GM12878 (cell line): ENCODE results near the gene RND1. TPM values are rescaled to one million over a fixed set of nuclear protein-coding genes. Genes with fewer than 3 reads are reported as not detected.

Experiments used
- ATAC-seq: fragments of 200-7000 bp; cut with Tn5 transposase; 3 replicates; pipeline ENCODE4 v1.9.1; 2020; ENCODE audit warnings: mild to moderate bottlenecking, moderate library complexity
- BruUV-seq: library from RNA; stranded (reverse); fragments of 400-500 nt; replicated peaks from 2 replicates; lab custom pipeline; 2021; lab: Mats Ljungman, UMichigan
- CTCF ChIA-PET: fragments of 300-600 bp; sonication (Branson Sonifier 250); formaldehyde crosslinking; extraction: SDS; loops from one replicate; lab custom pipeline; 2021; ENCODE audit warnings: inconsistent platforms; lab: Yijun Ruan, JAX
- POLR2A ChIA-PET: fragments of 350-600 bp; formaldehyde crosslinking; extraction: SDS; loops from one replicate; lab custom pipeline; 2021; ENCODE audit warnings: inconsistent platforms; lab: Charles Lee
- RAD21 ChIA-PET: fragments of 300-600 bp; sonication (Branson Sonifier 250); formaldehyde crosslinking; loops from one replicate; lab custom pipeline; 2023; ENCODE audit warnings: antibody characterized with exemption; ENCODE audit not compliant: unreplicated experiment; lab: Charles Lee
- SMC1A ChIA-PET: fragments of 300-600 bp; sonication (Branson Sonifier 250); formaldehyde crosslinking; loops from one replicate; lab custom pipeline; 2023; ENCODE audit not compliant: unreplicated experiment, uncharacterized antibody; lab: Charles Lee
- DNase-seq: peaks from one replicate; pipeline ENCODE4 v3.0.0-alpha.2; 2011; ENCODE audit warnings: low read depth, low spot score
- FAIRE-seq: peaks from 3 replicates; lab custom pipeline; 2011; peaks lifted over from hg19 to GRCh38; lab: Jason Lieb, UNC
- H2AFZ ChIP-seq: 2 replicates; pipeline ENCODE4 v1.6.0; 2011; ENCODE audit warnings: low read depth, low read length, control low read depth; ENCODE audit not compliant: control insufficient read depth
- H3K27ac ChIP-seq: 2 replicates; pipeline ENCODE4 v1.5.1; 2011; ENCODE audit warnings: control low read depth; ENCODE audit not compliant: control insufficient read depth, insufficient read depth
- H3K27me3 ChIP-seq, 2 experiments: replicated peaks in 1 of 2; 2 replicates each; pipeline versions ENCODE4 v1.6.0 to v1.6.1; 2011; ENCODE audit warnings: low read length in 1 of 2; ENCODE audit not compliant: control insufficient read depth in 2 of 2, insufficient read depth in 2 of 2
- H3K36me3 ChIP-seq, 2 experiments: 2 replicates each; pipeline ENCODE4 v1.5.1; 2011; ENCODE audit warnings: low read length in 1 of 2; ENCODE audit not compliant: control insufficient read depth in 2 of 2, insufficient read depth in 2 of 2
- H3K4me1 ChIP-seq: 2 replicates; pipeline ENCODE4 v1.6.1; 2011; ENCODE audit warnings: mild to moderate bottlenecking, low read length, moderate library complexity, mixed read lengths; ENCODE audit not compliant: control insufficient read depth, insufficient read depth
- H3K4me2 ChIP-seq: 2 replicates; pipeline ENCODE4 v1.6.0; 2011; ENCODE audit warnings: control low read depth; ENCODE audit not compliant: control insufficient read depth, insufficient read depth
- H3K4me3 ChIP-seq: fragments of 200-600 bp; sonication (generic); 2 replicates; pipeline ENCODE4 v1.5.1; 2016
- H3K79me2 ChIP-seq: 2 replicates; pipeline ENCODE4 v1.6.0; 2011; ENCODE audit warnings: low read length; ENCODE audit not compliant: control insufficient read depth, insufficient read depth
- H3K9ac ChIP-seq: 2 replicates; pipeline ENCODE4 v1.8.0; 2011; ENCODE audit warnings: low read length, control low read depth, mixed read lengths; ENCODE audit not compliant: control insufficient read depth, insufficient read depth
- H3K9me3 ChIP-seq: replicated peaks from 3 replicates; pipeline ENCODE4 v1.5.1; 2011; ENCODE audit warnings: mild to moderate bottlenecking, low read length; ENCODE audit not compliant: control insufficient read depth, insufficient read depth
- H4K20me1 ChIP-seq: 2 replicates; pipeline ENCODE4 v1.6.0; 2011; ENCODE audit not compliant: control insufficient read depth, insufficient read depth
- BCL11A ChIP-seq: IDR thresholded peaks from 2 replicates; pipeline ENCODE4 v1.6.1; 2011; ENCODE audit warnings: low read depth, low read length
- BHLHE40 ChIP-seq, 2 experiments: fragments of 450-650 bp in 1 of 2; IDR thresholded peaks; 2 replicates each; pipeline ENCODE4 v1.6.1; 2011 to 2017; ENCODE audit warnings: low read depth in 2 of 2, borderline replicate concordance in 1 of 2, improper control_type of control experiment in 1 of 2, low read length in 1 of 2, mild to moderate bottlenecking in 1 of 2
- CBX3 ChIP-seq: fragments of 200-600 bp; sonication (generic); IDR thresholded peaks from 2 replicates; pipeline ENCODE4 v1.6.1; 2016; ENCODE audit warnings: low read depth, borderline replicate concordance
- CREB1 ChIP-seq: IDR thresholded peaks from 2 replicates; pipeline ENCODE4 v1.6.1; 2012; ENCODE audit warnings: low read depth, mild to moderate bottlenecking, inconsistent platforms
- FOXK2 ChIP-seq: fragments of 450-650 bp; IDR thresholded peaks from 2 replicates; pipeline ENCODE4 v1.6.1; 2017; ENCODE audit warnings: mild to moderate bottlenecking, moderate library complexity
- MEF2B ChIP-seq: fragments of 450-650 bp; IDR thresholded peaks from 2 replicates; pipeline ENCODE4 v1.6.1; 2018; ENCODE audit warnings: mild to moderate bottlenecking, moderate library complexity; ENCODE audit not compliant: partially characterized antibody, poor library complexity, severe bottlenecking
- RELA ChIP-seq: fragments of 450-650 bp; IDR thresholded peaks from 2 replicates; pipeline ENCODE4 v1.8.0; 2014; ENCODE audit warnings: borderline replicate concordance; ENCODE audit not compliant: partially characterized antibody
- RUNX3 ChIP-seq: IDR thresholded peaks from 2 replicates; pipeline ENCODE4 v1.6.1; 2012; ENCODE audit warnings: low read length, inconsistent platforms
- ZNF384 ChIP-seq: IDR thresholded peaks from 2 replicates; pipeline ENCODE4 v1.6.1; 2012; ENCODE audit warnings: low read depth, mild to moderate bottlenecking, low read length, improper control_type of control experiment, borderline replicate concordance
- ZZZ3 ChIP-seq: IDR thresholded peaks from 2 replicates; pipeline ENCODE4 v1.6.1; 2011; ENCODE audit warnings: low read depth; ENCODE audit not compliant: control insufficient read depth, insufficient read length
- WGBS: methylation state at CpG from one replicate; pipeline ENCODE4 v1.1.6; 2016; ENCODE audit warnings: low lambda C conversion rate; ENCODE audit not compliant: insufficient replicate concordance, insufficient coverage; ENCODE audit errors: missing lambda C conversion rate; 5-methylcytosine and 5-hydroxymethylcytosine counted together
- in situ Hi-C: fragments of 300-500 bp; cut with MboI; formaldehyde crosslinking; loops from 9 replicates; pipeline ENCODE4 v1.14.3; 2018; ENCODE audit warnings: mixed read lengths
- intact Hi-C: fragments of 100-400 bp; cut with micrococcal nuclease; formaldehyde crosslinking; loops from one replicate; pipeline ENCODE4 v1.14.2; 2022; ENCODE audit not compliant: unreplicated experiment
- polyA plus RNA-seq, 11 experiments: library from polyadenylated mRNA; depleted of rRNA in 4 of 11; unstranded in 6 of 11; stranded (reverse) in 5 of 11; fragments of >200 nt; fragmentation: Nextera tagmentation in 4 of 11; fragmentation: Illumina TruSeq in 1 of 11; extraction: Ambion mirVana in 4 of 11; extraction: Trizol in 1 of 11; gene quantifications; 1 replicate in 1 of 11; 2 replicates in 10 of 11; pipeline versions ENCODE4 v1.2.1 to v1.2.3, GENCODE V29; 2011 to 2016; ENCODE audit warnings: inconsistent platforms in 2 of 11, missing spikeins in 2 of 11, low read depth in 1 of 11
- total RNA-seq, 4 experiments: library from RNA; depleted of rRNA in 3 of 4; stranded (reverse); fragments of >200 nt in 3 of 4; fragmentation: Illumina TruSeq in 1 of 4; extraction: Trizol in 1 of 4; gene quantifications; 2 replicates each; pipeline versions ENCODE4 v1.2.1 to v1.2.3, GENCODE V29; 2013 to 2021
- TF ChIP-seq, protein P1 (sequence below): fragments of 450-650 bp; IDR thresholded peaks from 2 replicates; pipeline ENCODE4 v1.6.1; 2017; ENCODE audit warnings: mild to moderate bottlenecking, low read depth, inconsistent platforms; ENCODE audit not compliant: poor library complexity, severe bottlenecking

Gene RND1
- total and polyA plus RNA-seq, 10 of the 15 experiments (the other 5 are each of a cell fraction or from before 2014, with no cell fraction given) = 0.24 to 5.1 (median 1.5) TPM

DNA sequence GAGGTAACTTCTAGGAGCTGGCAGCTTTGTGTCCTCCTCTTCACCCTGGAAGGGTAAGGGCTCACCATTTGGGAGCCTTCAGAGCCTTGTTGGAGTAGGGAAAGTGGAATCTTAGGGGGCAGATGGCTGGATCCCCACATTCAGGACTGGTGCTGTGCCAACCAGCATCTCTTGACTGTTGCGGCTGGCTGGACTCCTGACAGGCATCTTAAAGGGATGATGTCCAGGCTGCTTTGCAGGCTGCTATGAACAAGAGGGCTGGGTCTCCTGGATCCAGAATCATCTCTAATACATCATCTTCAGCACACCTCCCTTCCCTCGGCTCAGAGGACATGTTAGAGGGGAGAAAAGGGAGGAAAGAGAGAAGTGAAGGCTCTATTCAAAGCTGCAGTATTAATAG is 43.0 kb downstream of the RND1 start:
- intact Hi-C loops (no loop called here), in situ Hi-C loops (no loop called here)
- no peak overlapping the region for H3K27ac ChIP-seq
- CTCF ChIA-PET = interaction anchor here (0.6 to 4.2 kb wide), 3 partner anchors 8 to 82 kb away, joined by 3 to 26 read pairs (median 6); a partner anchor contains a TSS
- H3K27me3 ChIP-seq = peaks cover 2% of the 10 kb centered on the region in 2 experiments; a peak in 3 of 4 replicates
- peaks cover 4% of the 10 kb centered on the region; the same call in 1 of the 2 replicates for H3K4me1 ChIP-seq
- no peak overlapping the region for H3K4me2 ChIP-seq
- FAIRE-seq (no peak), ATAC-seq (no peak), DNase-seq (no peak)
- no peaks in the 10 kb centered on the region for H3K9me3 ChIP-seq
- no peaks in the 10 kb centered on the region for H4K20me1 ChIP-seq
- BruUV-seq = no TSS peak
- H3K36me3 ChIP-seq = no peaks in the 10 kb centered on the region
- POLR2A ChIA-PET = no interaction called here
- SMC1A ChIA-PET = no interaction called here
- WGBS = 47% methylated on average over 2 of the region's 2 CpGs
- no peaks in the 10 kb centered on the region for H3K79me2 ChIP-seq
- TF ChIP-seq ZZZ3 (no peak), CBX3 (no peak), ZNF384 (no peak), RELA (no peak), CREB1 (no peak), FOXK2 (no peak), BCL11A (no peak), BHLHE40 (IDR thresholded peaks at IDR 0.05; ENCODE audit: borderline replicate concordance in 1 of 2, low read depth in 2 of 2, low read length in 1 of 2) (no peak), MEF2B (no peak), RUNX3 (no peak)
- TF ChIP-seq, protein P1, sequence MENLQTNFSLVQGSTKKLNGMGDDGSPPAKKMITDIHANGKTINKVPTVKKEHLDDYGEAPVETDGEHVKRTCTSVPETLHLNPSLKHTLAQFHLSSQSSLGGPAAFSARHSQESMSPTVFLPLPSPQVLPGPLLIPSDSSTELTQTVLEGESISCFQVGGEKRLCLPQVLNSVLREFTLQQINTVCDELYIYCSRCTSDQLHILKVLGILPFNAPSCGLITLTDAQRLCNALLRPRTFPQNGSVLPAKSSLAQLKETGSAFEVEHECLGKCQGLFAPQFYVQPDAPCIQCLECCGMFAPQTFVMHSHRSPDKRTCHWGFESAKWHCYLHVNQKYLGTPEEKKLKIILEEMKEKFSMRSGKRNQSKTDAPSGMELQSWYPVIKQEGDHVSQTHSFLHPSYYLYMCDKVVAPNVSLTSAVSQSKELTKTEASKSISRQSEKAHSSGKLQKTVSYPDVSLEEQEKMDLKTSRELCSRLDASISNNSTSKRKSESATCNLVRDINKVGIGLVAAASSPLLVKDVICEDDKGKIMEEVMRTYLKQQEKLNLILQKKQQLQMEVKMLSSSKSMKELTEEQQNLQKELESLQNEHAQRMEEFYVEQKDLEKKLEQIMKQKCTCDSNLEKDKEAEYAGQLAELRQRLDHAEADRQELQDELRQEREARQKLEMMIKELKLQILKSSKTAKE = no peak
- RAD21 ChIA-PET = no interaction called here
- no peak overlapping the region for H3K9ac ChIP-seq
- H3K4me3 ChIP-seq = no peak overlapping the region
- H2AFZ ChIP-seq = no peak overlapping the region
